Amygdala (tissue), 56 donors: ENCODE measurements around the gene CC2D2A.
"Not testable (repeated sequence)": the region's sequence is repeated elsewhere in the genome, so short reads cannot be mapped to it uniquely, and the experiment has no call there.

Experiments used
- DNase-seq, 56 donors: peaks; one replicate each; lab custom pipeline; 2025; lab: John Stamatoyannopoulos, UW

Gene CC2D2A

GRCh38 chr4:15614891-15615290, 145.2 kb downstream of the CC2D2A start:
- not testable (repeated sequence) for DNase-seq

GRCh38 chr4:15617407-15617806, 147.7 kb downstream of the CC2D2A start:
- not testable (repeated sequence) for DNase-seq

GRCh38 chr4:15636818-15637217, 167.1 kb downstream of the CC2D2A start:
- no peak for DNase-seq

GRCh38 chr4:15638418-15638817, 168.7 kb downstream of the CC2D2A start:
- DNase-seq: no peak

GRCh38 chr4:15648600-15648999, 178.9 kb downstream of the CC2D2A start:
- no peak for DNase-seq

GRCh38 chr4:15649914-15650545, 180.3 kb downstream of the CC2D2A start:
- peak in 28 of 56 donors; percentile 0 to 62 (median 8) for DNase-seq
